GM21515 (cell line): Measurements from ENCODE around the gene SRD5A3.

Source experiments
- ATAC-seq: cut with Tn5 transposase; IDR thresholded peaks from one replicate; pipeline ENCODE4 v1.9.1; 2021; ENCODE audit not compliant: unreplicated experiment

The SRD5A3 gene

GRCh38 chr4:55345980-55346850 is at the start of gene SRD5A3:
SRD5A3 (plus strand) TSS chr4:55346242; CDS start chr4:55346337, 95 bp downstream.
- ATAC-seq = peak; percentile 96

GRCh38 chr4:55297346-55297745 is 48.7 kb upstream of the SRD5A3 start:
- ATAC-seq = no peak

- ATAC-seq = no peak
Measured at GRCh38 chr4:55303760-55304165, 42.3 kb upstream of the SRD5A3 start.

- no peak for ATAC-seq
Measured at GRCh38 chr4:55304303-55304702, 41.7 kb upstream of the SRD5A3 start.

GRCh38 chr4:55308071-55308470 is 38.0 kb upstream of the SRD5A3 start:
- no peak for ATAC-seq

GRCh38 chr4:55311792-55312488 is 34.1 kb upstream of the SRD5A3 start:
- ATAC-seq = no peak

GRCh38 chr4:55312489-55313101 is 33.4 kb upstream of the SRD5A3 start:
- peak; percentile 67 for ATAC-seq

- ATAC-seq = no peak
Measured at GRCh38 chr4:55314141-55314820, 31.8 kb upstream of the SRD5A3 start.

- no peak for ATAC-seq
Measured at GRCh38 chr4:55318175-55319129, 27.6 kb upstream of the SRD5A3 start.

GRCh38 chr4:55321707-55322264 is 24.3 kb upstream of the SRD5A3 start:
- no peak for ATAC-seq

GRCh38 chr4:55323375-55323774 is 22.7 kb upstream of the SRD5A3 start:
- ATAC-seq = no peak

GRCh38 chr4:55326629-55327028 is 19.4 kb upstream of the SRD5A3 start:
- ATAC-seq = no peak

GRCh38 chr4:55329012-55329411 is 17.0 kb upstream of the SRD5A3 start:
- no peak for ATAC-seq

- ATAC-seq = no peak
Measured at GRCh38 chr4:55330241-55330640, 15.8 kb upstream of the SRD5A3 start.

GRCh38 chr4:55336138-55337034 is 9.7 kb upstream of the SRD5A3 start:
- ATAC-seq = no peak

GRCh38 chr4:55337944-55338343 is 8.1 kb upstream of the SRD5A3 start:
- ATAC-seq = no peak

GRCh38 chr4:55338486-55338885 is 7.6 kb upstream of the SRD5A3 start:
- ATAC-seq = no peak

GRCh38 chr4:55340266-55340665 is 5.8 kb upstream of the SRD5A3 start:
- ATAC-seq = no peak

GRCh38 chr4:55343887-55344286 is 2.2 kb upstream of the SRD5A3 start:
- ATAC-seq = no peak
